ENCODE results near the gene ERG. TPM values are rescaled to one million over a fixed set of nuclear protein-coding genes. Genes with fewer than 3 reads are reported as not detected.

Gene ERG
- total RNA-seq, 1 experiment from 2014 or later = 4.5 TPM

GRCh38 chr21:38330666-38331065, 167.6 kb downstream of the ERG start:
- Mint-ChIP-seq H3K4me3 (no peak overlapping the region), H3K27me3 (ENCODE audit: low read depth) (peaks cover 5% of the 10 kb centered on the region; the same call in 1 of the 2 replicates), H3K27ac (no peak overlapping the region), H3K9me3 (peaks cover 8% of the 10 kb centered on the region), H3K4me1 (peaks cover 11% of the 10 kb centered on the region), H3K36me3 (no peaks in the 10 kb centered on the region)
- ChIA-PET CTCF (no interaction called here), POLR2A (no interaction called here)
- DNase-seq (ENCODE audit: low spot score) (no peak), ATAC-seq (no peak)
- TF ChIP-seq ZNF671 (CRISPR knock-in tag; IDR thresholded peaks at IDR 0.05) (no peak), EMX1 (CRISPR knock-in tag; IDR thresholded peaks at IDR 0.05) (no peak), HMGXB4 (CRISPR knock-in tag; IDR thresholded peaks at IDR 0.05) (no peak), ARID4B (CRISPR knock-in tag; IDR thresholded peaks at IDR 0.05; ENCODE audit: borderline replicate concordance) (no peak), CTCF (IDR thresholded peaks at IDR 0.05) (no peak), AR (CRISPR knock-in tag; IDR thresholded peaks at IDR 0.05) (no peak), PRDM15 (CRISPR knock-in tag; IDR thresholded peaks at IDR 0.05) (no peak), ZNF416 (CRISPR knock-in tag; IDR thresholded peaks at IDR 0.05) (no peak), ZBTB21 (CRISPR knock-in tag; IDR thresholded peaks at IDR 0.05; ENCODE audit: borderline replicate concordance) (no peak), SP1 (CRISPR knock-in tag; conservative IDR thresholded peaks at IDR 0.05) (no peak), FOXP1 (CRISPR knock-in tag; IDR thresholded peaks at IDR 0.05; ENCODE audit: borderline replicate concordance) (no peak), ZNF512 (CRISPR knock-in tag; IDR thresholded peaks at IDR 0.05; ENCODE audit: borderline replicate concordance) (no peak), STAT6 (CRISPR knock-in tag; conservative IDR thresholded peaks at IDR 0.05; ENCODE audit: low read depth) (no peak), FOXJ3 (CRISPR knock-in tag; IDR thresholded peaks at IDR 0.05; ENCODE audit: borderline replicate concordance) (no peak), PREB (CRISPR knock-in tag; IDR thresholded peaks at IDR 0.05; ENCODE audit: borderline replicate concordance) (no peak), ZNF317 (CRISPR knock-in tag; IDR thresholded peaks at IDR 0.05; ENCODE audit: borderline replicate concordance, low read depth) (no peak), CREB1 (CRISPR knock-in tag; IDR thresholded peaks at IDR 0.05) (no peak)

All from WTC11 (cell line).